ENCODE results near the gene NT5C2. TPM values are rescaled to one million over a fixed set of nuclear protein-coding genes. Genes with fewer than 3 reads are reported as not detected.
"Not testable (repeated sequence)": the region's sequence is repeated elsewhere in the genome, so short reads cannot be mapped to it uniquely, and the experiment has no call there.

The NT5C2 gene
- total RNA-seq, 1 donor = 62.2 TPM

DNA sequence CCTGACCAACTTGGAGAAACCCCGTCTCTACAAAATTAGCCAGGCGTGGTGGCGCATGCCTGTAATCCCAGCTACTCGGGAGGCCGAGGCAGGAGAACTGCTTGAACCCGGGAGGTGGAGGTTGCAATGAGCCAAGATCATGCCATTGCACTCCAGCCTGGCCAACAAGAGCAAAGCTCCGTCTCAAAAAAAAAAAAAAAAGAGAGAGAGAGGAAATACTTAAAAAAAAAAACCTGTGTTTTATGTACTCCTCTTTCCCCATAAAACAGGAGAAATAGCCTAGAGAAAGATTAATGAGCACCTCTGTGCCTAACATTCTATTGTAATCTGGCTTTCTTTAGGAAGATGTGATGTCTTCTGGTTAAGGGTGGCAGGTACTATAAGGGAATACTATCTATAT lies 1.9 kb downstream of the NT5C2 start:
- H3K9me3 ChIP-seq (ENCODE audit: low read depth, low read length); H3K4me3 ChIP-seq (ENCODE audit: low read length): not testable (repeated sequence)
- H3K4me1 ChIP-seq (ENCODE audit: insufficient read depth, low read length) = peaks cover 65% of the 10 kb centered on the region

DNA sequence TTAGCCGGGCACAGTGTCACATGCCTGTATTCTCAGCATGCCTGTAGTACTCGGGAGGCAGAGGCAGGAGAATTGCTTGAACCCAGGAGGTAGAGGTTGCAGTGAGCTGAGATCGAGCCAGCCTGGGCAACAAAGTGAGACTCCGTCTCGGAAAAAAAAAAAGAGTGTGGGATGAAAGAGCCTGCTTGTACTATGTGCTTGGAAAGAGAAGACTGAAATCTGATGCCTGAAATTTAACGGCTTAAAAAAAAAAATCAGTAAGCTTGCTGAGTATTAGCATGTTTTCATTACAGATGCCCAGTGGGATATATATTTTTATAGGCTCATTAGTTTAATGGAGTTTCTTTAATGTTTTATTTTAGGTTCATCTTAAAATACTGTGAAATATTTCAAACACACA lies 4.2 kb downstream of the NT5C2 start:
- H3K27me3 ChIP-seq (ENCODE audit: insufficient read depth, low read length) = no peaks in the 10 kb centered on the region
- peaks cover 66% of the 10 kb centered on the region for H3K4me1 ChIP-seq (ENCODE audit: insufficient read depth, low read length)
- no peak overlapping the region for H3K4me3 ChIP-seq (ENCODE audit: low read length)
- no peaks in the 10 kb centered on the region for H3K9me3 ChIP-seq (ENCODE audit: low read depth, low read length)

More for the DNA sequence above, 1.9 kb downstream of the NT5C2 start:
- not testable (repeated sequence) for H3K27me3 ChIP-seq (ENCODE audit: insufficient read depth, low read length)

DNA sequence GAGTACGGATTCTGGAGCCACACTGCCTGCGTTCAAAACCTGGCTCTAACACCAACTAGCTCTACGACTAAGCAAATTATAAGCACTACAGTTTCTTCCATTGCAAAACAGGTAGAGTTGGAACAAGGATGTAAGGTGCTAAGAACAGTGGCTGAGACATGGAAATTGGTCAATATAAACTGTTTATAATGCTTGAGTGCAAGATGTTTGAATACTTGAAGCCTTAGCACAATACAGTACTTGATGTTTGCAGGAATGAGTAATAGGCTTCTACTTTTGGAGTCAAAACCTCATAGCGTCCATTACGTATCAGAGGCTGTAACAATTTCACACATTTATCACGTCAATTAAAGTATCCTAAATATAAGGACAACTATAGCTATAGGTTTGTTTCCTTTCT lies 6.9 kb downstream of the NT5C2 start:
- Histone ChIP-seq H3K4me3 (ENCODE audit: low read length) (no peak overlapping the region), H3K27me3 (ENCODE audit: insufficient read depth, low read length) (no peaks in the 10 kb centered on the region), H3K4me1 (ENCODE audit: insufficient read depth, low read length) (peaks cover 63% of the 10 kb centered on the region), H3K9me3 (ENCODE audit: low read depth, low read length) (no peaks in the 10 kb centered on the region)

GRCh38 chr10:103184615-103185014 lies 8.5 kb downstream of the NT5C2 start:
- Histone ChIP-seq H3K27me3 (ENCODE audit: insufficient read depth, low read length) (no peaks in the 10 kb centered on the region), H3K4me1 (ENCODE audit: insufficient read depth, low read length) (peaks cover 58% of the 10 kb centered on the region), H3K9me3 (ENCODE audit: low read depth, low read length) (no peaks in the 10 kb centered on the region), H3K4me3 (ENCODE audit: low read length) (no peak overlapping the region)

- not testable (repeated sequence) for H3K4me3 ChIP-seq (ENCODE audit: low read length); H3K27me3 ChIP-seq (ENCODE audit: insufficient read depth, low read length); H3K9me3 ChIP-seq (ENCODE audit: low read depth, low read length)
- H3K4me1 ChIP-seq (ENCODE audit: insufficient read depth, low read length) = peaks cover 58% of the 10 kb centered on the region
Measured at GRCh38 chr10:103183991-103184451, 9.1 kb downstream of the NT5C2 start.

DNA sequence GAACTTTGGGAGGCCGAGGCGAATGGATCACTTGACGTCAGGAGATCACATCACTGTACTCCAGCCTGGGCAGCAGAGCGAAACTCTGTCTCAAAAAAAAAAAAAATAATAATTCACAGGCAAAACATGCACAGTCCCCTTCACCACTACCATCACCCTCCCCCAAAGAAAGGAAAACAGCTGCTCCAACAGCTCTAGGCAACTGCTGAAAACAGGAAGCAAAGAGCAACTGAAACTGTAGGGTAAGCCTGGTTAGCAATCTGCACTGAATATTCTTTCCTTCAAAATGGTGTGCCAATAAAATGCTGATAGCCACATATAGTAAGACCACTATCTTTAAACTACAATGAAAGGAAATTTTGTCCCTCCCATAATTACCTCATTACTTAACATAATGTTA lies 11.8 kb downstream of the NT5C2 start:
- Histone ChIP-seq H3K9me3 (ENCODE audit: low read depth, low read length) (no peaks in the 10 kb centered on the region), H3K4me1 (ENCODE audit: insufficient read depth, low read length) (peaks cover 51% of the 10 kb centered on the region), H3K4me3 (ENCODE audit: low read length) (no peak overlapping the region)

GRCh38 chr10:103180491-103180890 lies 12.6 kb downstream of the NT5C2 start:
- no peaks in the 10 kb centered on the region for H3K9me3 ChIP-seq (ENCODE audit: low read depth, low read length)
- no peaks in the 10 kb centered on the region for H3K27me3 ChIP-seq (ENCODE audit: insufficient read depth, low read length)
- H3K4me3 ChIP-seq (ENCODE audit: low read length) = no peak overlapping the region
- peaks cover 48% of the 10 kb centered on the region for H3K4me1 ChIP-seq (ENCODE audit: insufficient read depth, low read length)

More for the DNA sequence above, 11.8 kb downstream of the NT5C2 start:
- no peaks in the 10 kb centered on the region for H3K27me3 ChIP-seq (ENCODE audit: insufficient read depth, low read length)

GRCh38 chr10:103177123-103177522 lies 15.9 kb downstream of the NT5C2 start:
- H3K4me3 ChIP-seq (ENCODE audit: low read length) = no peak overlapping the region
- no peaks in the 10 kb centered on the region for H3K9me3 ChIP-seq (ENCODE audit: low read depth, low read length)
- H3K27me3 ChIP-seq (ENCODE audit: insufficient read depth, low read length) = no peaks in the 10 kb centered on the region
- peaks cover 29% of the 10 kb centered on the region for H3K4me1 ChIP-seq (ENCODE audit: insufficient read depth, low read length)

- H3K9me3 ChIP-seq (ENCODE audit: low read depth, low read length) = no peaks in the 10 kb centered on the region
- peaks cover 15% of the 10 kb centered on the region for H3K4me1 ChIP-seq (ENCODE audit: insufficient read depth, low read length)
- no peaks in the 10 kb centered on the region for H3K27me3 ChIP-seq (ENCODE audit: insufficient read depth, low read length)
- H3K4me3 ChIP-seq (ENCODE audit: low read length) = no peak overlapping the region
Measured at GRCh38 chr10:103175580-103176285, 17.3 kb downstream of the NT5C2 start.

GRCh38 chr10:103174324-103174723 lies 18.7 kb downstream of the NT5C2 start:
- not testable (repeated sequence) for H3K9me3 ChIP-seq (ENCODE audit: low read depth, low read length); H3K4me3 ChIP-seq (ENCODE audit: low read length); H3K27me3 ChIP-seq (ENCODE audit: insufficient read depth, low read length)
- H3K4me1 ChIP-seq (ENCODE audit: insufficient read depth, low read length) = peaks cover 11% of the 10 kb centered on the region

DNA sequence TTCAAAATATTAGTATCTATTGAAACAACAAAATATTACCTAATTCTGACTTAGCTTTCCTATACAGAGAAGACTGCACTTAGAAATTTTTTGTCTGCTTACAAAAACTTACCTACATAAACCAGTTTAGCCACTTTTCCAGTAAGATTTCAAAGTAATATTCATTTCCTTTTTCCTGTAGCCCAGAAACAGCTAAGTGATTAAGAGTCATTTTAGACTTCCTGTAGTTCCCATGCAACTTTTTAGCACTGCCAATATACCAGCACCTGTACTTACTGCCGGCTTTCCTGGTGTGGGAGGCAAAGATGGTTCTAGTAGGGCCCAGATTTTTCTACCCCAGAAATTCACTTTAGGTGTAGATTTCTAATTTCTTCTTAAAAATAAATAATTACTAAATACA lies 21.8 kb downstream of the NT5C2 start:
- Histone ChIP-seq H3K9me3 (ENCODE audit: low read depth, low read length) (no peaks in the 10 kb centered on the region), H3K4me3 (ENCODE audit: low read length) (no peak overlapping the region), H3K27me3 (ENCODE audit: insufficient read depth, low read length) (no peaks in the 10 kb centered on the region), H3K4me1 (ENCODE audit: insufficient read depth, low read length) (peaks cover 5% of the 10 kb centered on the region)

- H3K4me1 ChIP-seq (ENCODE audit: insufficient read depth, low read length) = peaks cover 5% of the 10 kb centered on the region
- H3K9me3 ChIP-seq (ENCODE audit: low read depth, low read length) = no peaks in the 10 kb centered on the region
- no peak overlapping the region for H3K4me3 ChIP-seq (ENCODE audit: low read length)
- no peaks in the 10 kb centered on the region for H3K27me3 ChIP-seq (ENCODE audit: insufficient read depth, low read length)
Measured at GRCh38 chr10:103168438-103168837, 24.6 kb downstream of the NT5C2 start.

DNA sequence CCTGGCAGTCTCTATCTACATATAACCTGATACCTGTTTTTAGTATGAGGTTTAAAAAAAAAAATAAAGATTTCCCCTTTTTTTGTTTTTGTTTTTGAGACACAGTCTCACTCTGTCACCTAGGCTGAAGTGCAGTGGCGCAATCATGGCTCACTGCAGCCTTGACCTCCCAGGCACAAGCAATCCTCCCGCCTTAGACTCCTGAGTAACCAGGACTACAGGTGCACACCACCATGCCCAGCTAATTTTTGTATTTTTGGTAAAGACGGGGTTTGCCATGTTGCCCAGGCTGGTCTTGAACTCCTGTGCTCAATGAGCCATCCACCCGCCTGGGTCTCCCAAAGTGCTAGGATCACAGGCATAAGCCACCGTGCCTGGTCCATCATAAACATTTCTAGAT lies 25.5 kb downstream of the NT5C2 start:
- H3K4me1 ChIP-seq (ENCODE audit: insufficient read depth, low read length); H3K27me3 ChIP-seq (ENCODE audit: insufficient read depth, low read length); H3K9me3 ChIP-seq (ENCODE audit: low read depth, low read length); H3K4me3 ChIP-seq (ENCODE audit: low read length): not testable (repeated sequence)

- Histone ChIP-seq H3K27me3 (ENCODE audit: insufficient read depth, low read length) (no peaks in the 10 kb centered on the region), H3K9me3 (ENCODE audit: low read depth, low read length) (no peaks in the 10 kb centered on the region)
Measured at GRCh38 chr10:103166523-103166922, 26.5 kb downstream of the NT5C2 start.

GRCh38 chr10:103163766-103164403 lies 29.2 kb downstream of the NT5C2 start:
- H3K4me3 ChIP-seq (ENCODE audit: low read length); H3K4me1 ChIP-seq (ENCODE audit: insufficient read depth, low read length); H3K27me3 ChIP-seq (ENCODE audit: insufficient read depth, low read length); H3K9me3 ChIP-seq (ENCODE audit: low read depth, low read length): not testable (repeated sequence)

More at GRCh38 chr10:103166523-103166922, 26.5 kb downstream of the NT5C2 start:
- Histone ChIP-seq H3K4me3 (ENCODE audit: low read length) (no peak overlapping the region), H3K4me1 (ENCODE audit: insufficient read depth, low read length) (peaks cover 5% of the 10 kb centered on the region)

- Histone ChIP-seq H3K4me3 (ENCODE audit: low read length) (no peak overlapping the region), H3K4me1 (ENCODE audit: insufficient read depth, low read length) (peaks cover 20% of the 10 kb centered on the region), H3K9me3 (ENCODE audit: low read depth, low read length) (no peaks in the 10 kb centered on the region), H3K27me3 (ENCODE audit: insufficient read depth, low read length) (no peaks in the 10 kb centered on the region)
Measured at GRCh38 chr10:103157246-103157645, 35.8 kb downstream of the NT5C2 start.
